Erythroblast (primary cell): Measurements from ENCODE around the gene ATP8A1.

Experiments
- GATA1 ChIP-seq: IDR thresholded peaks from 2 replicates; pipeline ENCODE4 v1.6.1; 2011; ENCODE audit warnings: low read depth, mild to moderate bottlenecking, control low read depth, low read length, moderate library complexity
- POLR2A ChIP-seq: IDR thresholded peaks from 2 replicates; pipeline ENCODE4 v1.6.1; 2011; ENCODE audit warnings: mild to moderate bottlenecking, low read length

DNA sequence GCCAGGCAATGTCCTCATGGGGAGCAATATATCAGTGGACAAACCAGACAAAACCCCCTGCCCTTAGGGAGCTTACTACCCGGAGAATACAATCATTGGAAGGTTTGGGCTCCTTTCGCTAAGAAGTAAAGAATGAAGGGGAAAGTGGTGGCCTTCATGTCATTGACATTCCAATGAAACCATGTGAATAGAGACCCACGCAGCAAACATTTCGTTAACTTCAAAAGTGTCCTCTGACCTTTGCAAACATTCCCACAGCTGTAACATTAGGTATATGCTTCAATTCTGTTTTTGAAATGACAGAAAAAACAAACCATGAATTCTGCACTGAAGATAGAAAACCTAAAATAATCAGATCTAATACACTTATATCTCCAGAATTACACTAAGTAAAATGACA is 7.0 kb downstream of the ATP8A1 start:
- no peak for TF ChIP-seq POLR2A
- no peak for TF ChIP-seq GATA1
